GM12878 (cell line): ENCODE measurements around the gene IL4I1. TPM values are rescaled to one million over a fixed set of nuclear protein-coding genes. Genes with fewer than 3 reads are reported as not detected.

Source experiments
- ATAC-seq: fragments of 200-7000 bp; cut with Tn5 transposase; 3 replicates; pipeline ENCODE4 v1.9.1; 2020; ENCODE audit warnings: mild to moderate bottlenecking, moderate library complexity
- BruUV-seq: library from RNA; stranded (reverse); fragments of 400-500 nt; replicated peaks from 2 replicates; lab custom pipeline; 2021; lab: Mats Ljungman, UMichigan
- CTCF ChIA-PET: fragments of 300-600 bp; sonication (Branson Sonifier 250); formaldehyde crosslinking; extraction: SDS; loops from one replicate; lab custom pipeline; 2021; ENCODE audit warnings: inconsistent platforms; lab: Yijun Ruan, JAX
- POLR2A ChIA-PET: fragments of 350-600 bp; formaldehyde crosslinking; extraction: SDS; loops from one replicate; lab custom pipeline; 2021; ENCODE audit warnings: inconsistent platforms; lab: Charles Lee
- RAD21 ChIA-PET: fragments of 300-600 bp; sonication (Branson Sonifier 250); formaldehyde crosslinking; loops from one replicate; lab custom pipeline; 2023; ENCODE audit warnings: antibody characterized with exemption; ENCODE audit not compliant: unreplicated experiment; lab: Charles Lee
- SMC1A ChIA-PET: fragments of 300-600 bp; sonication (Branson Sonifier 250); formaldehyde crosslinking; loops from one replicate; lab custom pipeline; 2023; ENCODE audit not compliant: unreplicated experiment, uncharacterized antibody; lab: Charles Lee
- DNase-seq: peaks from one replicate; pipeline ENCODE4 v3.0.0-alpha.2; 2011; ENCODE audit warnings: low read depth, low spot score
- FAIRE-seq: peaks from 3 replicates; lab custom pipeline; 2011; peaks lifted over from hg19 to GRCh38; lab: Jason Lieb, UNC
- H2AFZ ChIP-seq: 2 replicates; pipeline ENCODE4 v1.6.0; 2011; ENCODE audit warnings: low read depth, low read length, control low read depth; ENCODE audit not compliant: control insufficient read depth
- H3K27ac ChIP-seq: 2 replicates; pipeline ENCODE4 v1.5.1; 2011; ENCODE audit warnings: control low read depth; ENCODE audit not compliant: control insufficient read depth, insufficient read depth
- H3K27me3 ChIP-seq, 2 experiments: replicated peaks in 1 of 2; 2 replicates each; pipeline versions ENCODE4 v1.6.0 to v1.6.1; 2011; ENCODE audit warnings: low read length in 1 of 2; ENCODE audit not compliant: control insufficient read depth in 2 of 2, insufficient read depth in 2 of 2
- H3K36me3 ChIP-seq, 2 experiments: 2 replicates each; pipeline ENCODE4 v1.5.1; 2011; ENCODE audit warnings: low read length in 1 of 2; ENCODE audit not compliant: control insufficient read depth in 2 of 2, insufficient read depth in 2 of 2
- H3K4me1 ChIP-seq: 2 replicates; pipeline ENCODE4 v1.6.1; 2011; ENCODE audit warnings: mild to moderate bottlenecking, low read length, moderate library complexity, mixed read lengths; ENCODE audit not compliant: control insufficient read depth, insufficient read depth
- H3K4me2 ChIP-seq: 2 replicates; pipeline ENCODE4 v1.6.0; 2011; ENCODE audit warnings: control low read depth; ENCODE audit not compliant: control insufficient read depth, insufficient read depth
- H3K4me3 ChIP-seq: fragments of 200-600 bp; sonication (generic); 2 replicates; pipeline ENCODE4 v1.5.1; 2016
- H3K79me2 ChIP-seq: 2 replicates; pipeline ENCODE4 v1.6.0; 2011; ENCODE audit warnings: low read length; ENCODE audit not compliant: control insufficient read depth, insufficient read depth
- H3K9ac ChIP-seq: 2 replicates; pipeline ENCODE4 v1.8.0; 2011; ENCODE audit warnings: low read length, control low read depth, mixed read lengths; ENCODE audit not compliant: control insufficient read depth, insufficient read depth
- H3K9me3 ChIP-seq: replicated peaks from 3 replicates; pipeline ENCODE4 v1.5.1; 2011; ENCODE audit warnings: mild to moderate bottlenecking, low read length; ENCODE audit not compliant: control insufficient read depth, insufficient read depth
- H4K20me1 ChIP-seq: 2 replicates; pipeline ENCODE4 v1.6.0; 2011; ENCODE audit not compliant: control insufficient read depth, insufficient read depth
- ASH2L ChIP-seq: fragments of 300-600, 200-600 bp; sonication (generic); IDR thresholded peaks from 2 replicates; pipeline ENCODE4 v1.6.1; 2017; ENCODE audit warnings: low read depth, mild to moderate bottlenecking, borderline replicate concordance
- ATF7 ChIP-seq: fragments of 450-650 bp; IDR thresholded peaks from 2 replicates; pipeline ENCODE4 v1.6.1; 2016; ENCODE audit warnings: low read depth, mild to moderate bottlenecking
- CREB1 ChIP-seq: IDR thresholded peaks from 2 replicates; pipeline ENCODE4 v1.6.1; 2012; ENCODE audit warnings: low read depth, mild to moderate bottlenecking, inconsistent platforms
- E2F4 ChIP-seq: IDR thresholded peaks from 2 replicates; pipeline ENCODE4 v1.6.1; 2012; ENCODE audit warnings: low read depth, low read length, improper control_type of control experiment
- GATAD2B ChIP-seq: fragments of 450-650 bp; conservative IDR thresholded peaks from 2 replicates; pipeline ENCODE4 v1.6.1; 2017; ENCODE audit warnings: low read depth, mild to moderate bottlenecking, moderate library complexity
- HDAC6 ChIP-seq: fragments of 200-600 bp; sonication (generic); IDR thresholded peaks from one replicate; pipeline ENCODE4 v1.8.0; 2017; ENCODE audit warnings: antibody characterized with exemption; ENCODE audit not compliant: unreplicated experiment
- IKZF2 ChIP-seq, 2 experiments: fragments of 450-650 bp; IDR thresholded peaks; 2 replicates each; pipeline ENCODE4 v1.6.1; 2017; ENCODE audit warnings: mild to moderate bottlenecking in 2 of 2, moderate library complexity in 2 of 2
- IRF5 ChIP-seq: fragments of 450-650 bp; IDR thresholded peaks from 2 replicates; pipeline ENCODE4 v1.6.1; 2017; ENCODE audit warnings: borderline replicate concordance
- MLLT1 ChIP-seq: fragments of 450-650 bp; IDR thresholded peaks from 2 replicates; pipeline ENCODE4 v1.6.1; 2016; ENCODE audit warnings: mild to moderate bottlenecking
- NFYB ChIP-seq: IDR thresholded peaks from 2 replicates; pipeline ENCODE4 v1.6.1; 2011; ENCODE audit warnings: low read depth, mild to moderate bottlenecking, low read length, improper control_type of control experiment, moderate library complexity; ENCODE audit not compliant: insufficient read depth
- POU2F2 ChIP-seq: IDR thresholded peaks from 3 replicates; pipeline ENCODE4 v1.6.1; 2011; ENCODE audit warnings: low read depth, mild to moderate bottlenecking, low read length, borderline replicate concordance
- RUNX3 ChIP-seq: IDR thresholded peaks from 2 replicates; pipeline ENCODE4 v1.6.1; 2012; ENCODE audit warnings: low read length, inconsistent platforms
- SP1 ChIP-seq: IDR thresholded peaks from one replicate; pipeline ENCODE4 v1.6.1; 2011; ENCODE audit warnings: low read depth, low read length
- STAT3 ChIP-seq: IDR thresholded peaks from 2 replicates; pipeline ENCODE4 v1.6.1; 2011; ENCODE audit warnings: low read depth, low read length, improper control_type of control experiment
- SUPT20H ChIP-seq: IDR thresholded peaks from 2 replicates; pipeline ENCODE4 v1.6.1; 2011; ENCODE audit warnings: low read depth, mild to moderate bottlenecking, low read length, moderate library complexity, borderline replicate concordance; ENCODE audit not compliant: control insufficient read depth
- SUZ12 ChIP-seq: fragments of 200-600 bp; sonication (generic); IDR thresholded peaks from one replicate; pipeline ENCODE4 v1.6.1; 2018; ENCODE audit warnings: antibody characterized with exemption, mild to moderate bottlenecking; ENCODE audit not compliant: unreplicated experiment
- TARDBP ChIP-seq: IDR thresholded peaks from 2 replicates; pipeline ENCODE4 v1.6.1; 2016; ENCODE audit warnings: borderline replicate concordance
- TBL1XR1 ChIP-seq: IDR thresholded peaks from 2 replicates; pipeline ENCODE4 v1.6.1; 2012; ENCODE audit warnings: low read depth, low read length, improper control_type of control experiment
- TCF7 ChIP-seq: IDR thresholded peaks from 2 replicates; pipeline ENCODE4 v1.6.1; 2014; ENCODE audit warnings: antibody characterized with exemption, borderline replicate concordance
- ZZZ3 ChIP-seq: IDR thresholded peaks from 2 replicates; pipeline ENCODE4 v1.6.1; 2011; ENCODE audit warnings: low read depth; ENCODE audit not compliant: control insufficient read depth, insufficient read length
- WGBS: methylation state at CpG from one replicate; pipeline ENCODE4 v1.1.6; 2016; ENCODE audit warnings: low lambda C conversion rate; ENCODE audit not compliant: insufficient replicate concordance, insufficient coverage; ENCODE audit errors: missing lambda C conversion rate; 5-methylcytosine and 5-hydroxymethylcytosine counted together
- in situ Hi-C: fragments of 300-500 bp; cut with MboI; formaldehyde crosslinking; loops from 9 replicates; pipeline ENCODE4 v1.14.3; 2018; ENCODE audit warnings: mixed read lengths
- intact Hi-C: fragments of 100-400 bp; cut with micrococcal nuclease; formaldehyde crosslinking; loops from one replicate; pipeline ENCODE4 v1.14.2; 2022; ENCODE audit not compliant: unreplicated experiment
- polyA plus RNA-seq, 11 experiments: library from polyadenylated mRNA; depleted of rRNA in 4 of 11; unstranded in 6 of 11; stranded (reverse) in 5 of 11; fragments of >200 nt; fragmentation: Nextera tagmentation in 4 of 11; fragmentation: Illumina TruSeq in 1 of 11; extraction: Ambion mirVana in 4 of 11; extraction: Trizol in 1 of 11; gene quantifications; 1 replicate in 1 of 11; 2 replicates in 10 of 11; pipeline versions ENCODE4 v1.2.1 to v1.2.3, GENCODE V29; 2011 to 2016; ENCODE audit warnings: inconsistent platforms in 2 of 11, missing spikeins in 2 of 11, low read depth in 1 of 11
- total RNA-seq, 4 experiments: library from RNA; depleted of rRNA in 3 of 4; stranded (reverse); fragments of >200 nt in 3 of 4; fragmentation: Illumina TruSeq in 1 of 4; extraction: Trizol in 1 of 4; gene quantifications; 2 replicates each; pipeline versions ENCODE4 v1.2.1 to v1.2.3, GENCODE V29; 2013 to 2021

IL4I1 gene
- total and polyA plus RNA-seq, 10 of the 15 experiments (the other 5 are each of a cell fraction or from before 2014, with no cell fraction given) = 0.62 to 83.8 (median 42.8) TPM

- TF ChIP-seq E2F4 = no peak
- no peak for TF ChIP-seq MLLT1
- no peak for TF ChIP-seq STAT3
- TF ChIP-seq TBL1XR1 = no peak
- no peak for TF ChIP-seq ZZZ3
Observed at GRCh38 chr19:49920624-49921363, 24.1 kb upstream of the IL4I1 start (continued).

GRCh38 chr19:49918089-49918488 lies 21.4 kb upstream of the IL4I1 start:
- Histone ChIP-seq H3K36me3 (peaks cover 31 to 39% of the 10 kb centered on the region in 2 experiments), H3K9ac (no peak overlapping the region), H3K4me3 (no peak overlapping the region), H4K20me1 (no peaks in the 10 kb centered on the region; the same call in 1 of the 2 replicates), H3K79me2 (peaks cover 78% of the 10 kb centered on the region), H3K27me3 (no peaks in the 10 kb centered on the region), H2AFZ (no peak overlapping the region), H3K27ac (0 out of 2 replicates have a peak overlapping the region, but pooled peaks have one; percentile 67), H3K4me1 (peaks cover 42% of the 10 kb centered on the region), H3K9me3 (no peaks in the 10 kb centered on the region; the same call in 2 of the 3 replicates), H3K4me2 (no peak overlapping the region)
- no TSS peak for BruUV-seq
- ChIA-PET RAD21 (interaction anchor here (0.8 to 2.0 kb wide), 3 partner anchors 10 to 25 kb away, joined by 3 to 11 read pairs (median 3); partner anchors contain the start of genes ATF5 and NUP62), SMC1A (interaction anchor here (1.1 to 3.7 kb wide), 4 partner anchors 9 to 33 kb away, joined by 3 to 20 read pairs (median 5); partner anchors contain the start of genes ATF5 and NUP62), POLR2A (interaction anchor here (1.4 to 2.8 kb wide), 4 partner anchors 10 to 23 kb away, joined by 10 to 19 read pairs (median 16); partner anchors contain the start of genes ATF5, IL4I1 and NUP62), CTCF (interaction anchor here (0.6 to 3.7 kb wide), 5 partner anchors 10 to 48 kb away, joined by 3 to 19 read pairs (median 5); partner anchors contain the start of gene ATF5)
- ATAC-seq (no peak), DNase-seq (no peak), FAIRE-seq (no peak)
- intact Hi-C loops (no loop called here), in situ Hi-C loops (no loop called here)
- WGBS = 90% methylated on average over 8 of the region's 8 CpGs
- TF ChIP-seq TCF7 = no peak
- no peak for TF ChIP-seq TARDBP
- no peak for TF ChIP-seq POU2F2
- no peak for TF ChIP-seq ATF7
- TF ChIP-seq RUNX3 = no peak
- no peak for TF ChIP-seq NFYB
- TF ChIP-seq SUPT20H = no peak
- no peak for TF ChIP-seq CREB1
- no peak for TF ChIP-seq HDAC6
- TF ChIP-seq SP1 = no peak
- no peak for TF ChIP-seq ASH2L
- no peak for TF ChIP-seq SUZ12
- no peak for TF ChIP-seq IRF5
- no peak for TF ChIP-seq IKZF2 (IDR thresholded peaks at IDR 0.05)
- no peak for TF ChIP-seq GATAD2B
